DLD1 (cell line): ENCODE results near the gene PROK2.

Experiments
- in situ Hi-C: cut with HindIII; loops from 2 replicates; pipeline ENCODE4 v1.10.0; 2017; ENCODE audit warnings: low sequenced_read_pairs

Gene PROK2

DNA sequence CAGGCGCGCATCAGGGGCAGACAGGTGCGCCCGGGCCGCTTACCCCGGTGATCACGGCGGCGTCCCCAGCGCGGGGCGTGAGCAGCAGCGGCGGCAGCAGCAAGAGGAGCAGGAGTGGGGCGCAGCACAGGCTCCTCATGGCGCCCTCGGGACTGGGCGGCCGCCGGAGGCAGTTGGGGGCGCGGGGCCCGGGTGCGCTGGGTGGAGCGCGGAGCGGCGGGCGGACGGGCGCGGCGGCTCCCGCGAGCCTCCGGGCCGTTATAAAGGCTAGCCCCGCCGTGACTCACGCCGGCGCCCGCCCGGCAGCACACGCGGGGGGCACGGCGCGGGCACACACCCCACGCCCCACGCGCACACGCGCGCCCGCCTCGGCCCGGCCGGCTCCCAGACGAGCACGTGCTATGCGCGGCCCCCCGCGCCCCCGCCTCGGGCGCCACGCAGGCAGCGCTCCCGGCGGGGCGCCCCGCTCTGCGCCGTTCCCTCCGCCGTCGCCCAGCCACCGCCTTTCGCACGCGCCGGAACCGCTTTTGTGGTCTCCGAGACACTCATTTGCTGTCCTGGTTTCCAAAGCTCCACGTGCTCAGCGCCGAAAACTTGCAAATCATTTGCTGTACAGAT, at the start of gene PROK2:
TSS of gene PROK2 (minus strand) at position 235 of the 618 bp plus-strand sequence. CDS start at position 139, 96 bp downstream.
- in situ Hi-C loops: no loop called here

DNA sequence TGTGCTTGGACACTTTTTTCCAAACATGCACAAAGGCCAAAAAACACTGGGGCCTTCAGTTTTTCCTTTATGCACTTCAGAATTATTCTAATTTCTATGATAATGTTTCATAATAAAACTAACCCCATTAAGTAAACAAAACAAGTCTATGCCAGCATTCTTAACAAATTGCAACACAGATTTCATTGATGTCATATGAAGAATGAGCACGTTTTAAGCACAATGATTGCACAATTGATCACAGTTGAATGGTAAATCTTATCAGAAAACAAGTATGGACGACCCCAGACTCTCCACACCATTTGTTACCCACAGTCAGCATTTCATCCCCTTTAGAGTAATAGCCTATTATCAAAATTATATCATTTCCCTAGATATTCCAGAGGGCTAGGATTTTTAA, 46.7 kb upstream of the PROK2 start:
- in situ Hi-C loops: no loop called here

DNA sequence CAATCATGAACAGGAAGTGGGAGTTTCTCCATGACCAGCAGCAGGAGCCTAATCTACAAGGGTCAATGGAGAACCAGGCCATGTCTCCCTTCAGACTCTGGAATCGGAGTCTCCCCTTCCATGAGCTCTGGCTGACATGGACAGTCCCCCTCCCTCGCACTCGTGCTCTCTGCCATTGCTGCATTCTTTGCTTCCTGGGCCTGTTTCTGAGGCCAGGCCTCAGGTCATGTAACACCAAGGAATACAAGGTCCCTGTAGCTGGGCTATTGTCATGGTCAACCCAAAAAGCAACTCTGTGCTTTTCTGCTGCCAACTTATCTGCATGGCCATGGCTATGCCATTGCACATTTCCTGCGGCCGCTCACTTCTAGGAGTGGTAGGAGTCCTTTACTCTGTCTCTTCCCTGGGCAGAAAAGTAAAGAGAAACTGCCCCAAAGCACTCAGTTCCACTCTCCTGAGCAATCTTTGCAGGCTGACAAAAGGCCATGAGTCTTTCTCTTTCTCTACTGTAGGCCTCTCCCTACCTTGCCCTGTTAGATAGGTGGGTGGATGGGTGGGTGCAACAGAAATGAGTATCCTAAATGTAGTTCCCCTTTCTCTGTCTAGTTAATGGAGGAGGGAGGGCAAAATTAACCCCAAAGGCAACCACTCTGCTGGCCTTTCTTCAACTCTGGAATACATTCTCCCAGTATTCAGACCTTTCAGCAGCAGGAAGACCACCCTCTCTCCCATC, 40.8 kb upstream of the PROK2 start:
- in situ Hi-C loops: no loop called here

DNA sequence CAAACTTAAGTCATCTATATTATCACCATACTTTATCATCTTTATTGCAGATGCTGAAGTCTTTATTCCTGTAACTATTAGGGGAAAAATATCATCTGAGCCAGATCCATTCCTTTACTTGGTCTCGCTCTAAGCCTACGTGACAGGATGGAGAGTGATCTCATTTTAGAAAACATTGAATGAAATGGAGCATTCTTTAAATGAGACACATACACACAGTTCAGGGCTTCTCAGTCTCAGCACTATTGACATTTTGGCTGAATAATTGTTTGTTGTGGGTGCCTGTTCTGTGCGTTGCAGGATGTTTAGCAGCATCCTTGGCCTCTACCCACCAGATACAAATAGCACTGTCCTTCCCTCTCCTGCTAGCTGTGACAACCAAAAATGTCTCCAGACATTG, 36.2 kb upstream of the PROK2 start:
- in situ Hi-C loops: no loop called here

GRCh38 chr3:71817262-71817661, 32.3 kb upstream of the PROK2 start:
- in situ Hi-C loops: no loop called here

- in situ Hi-C loops: no loop called here
These were observed 31.8 kb upstream of the PROK2 start for GRCh38 chr3:71816767-71817156.

DNA sequence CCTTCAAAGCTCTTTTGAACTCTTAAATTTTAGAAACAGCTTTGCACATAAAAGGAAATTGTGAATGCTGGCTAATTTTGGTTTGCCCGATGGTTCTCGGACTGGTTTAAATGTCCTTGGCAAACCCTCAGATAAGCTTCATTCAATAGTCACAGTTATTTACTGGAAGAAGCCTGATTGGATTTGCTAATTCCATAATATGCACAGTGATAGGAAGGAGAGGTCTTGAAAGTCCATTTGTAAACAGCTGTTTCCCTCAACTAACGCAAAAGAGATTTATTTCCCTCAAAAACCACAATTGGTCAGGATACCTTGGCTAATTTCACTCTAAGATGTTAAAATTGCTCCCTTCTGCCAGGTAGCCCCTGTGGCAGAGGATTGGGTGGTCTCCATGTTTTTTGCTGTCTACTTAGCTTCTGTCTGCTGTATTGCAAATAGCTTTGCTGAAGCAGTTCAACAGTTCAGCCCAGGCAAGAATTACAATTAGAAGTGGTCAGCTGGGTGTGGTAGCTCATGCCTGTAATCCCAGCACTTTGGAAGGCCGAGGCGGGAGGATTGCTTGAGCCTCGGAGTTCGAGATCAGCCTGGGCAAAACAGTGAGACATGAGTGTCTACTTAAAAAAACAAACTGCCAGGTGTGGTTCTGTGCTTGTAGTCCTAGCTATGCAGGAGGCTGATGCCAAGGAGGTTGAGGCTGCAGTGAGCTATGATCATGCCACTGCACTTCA, 30.6 kb upstream of the PROK2 start:
- in situ Hi-C loops: no loop called here

DNA sequence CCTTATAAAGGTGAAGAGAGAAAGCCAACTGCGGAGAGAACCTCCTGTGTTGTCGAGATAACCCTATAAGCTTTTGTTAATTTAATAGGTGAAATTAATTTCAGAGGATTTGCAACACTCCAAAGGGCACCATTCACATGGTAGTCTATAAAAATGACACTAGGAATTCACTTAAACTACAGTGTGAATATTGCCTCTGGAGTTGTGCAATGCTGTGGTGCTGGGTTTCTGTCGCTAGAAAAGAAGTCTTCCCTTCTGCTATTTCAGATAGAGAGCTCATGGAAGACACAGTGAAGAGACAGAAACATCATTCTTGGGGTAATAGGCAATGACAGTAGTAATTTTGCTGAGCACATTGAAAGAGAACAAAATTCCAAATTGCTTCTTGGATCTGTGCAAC, 28.8 kb upstream of the PROK2 start:
- in situ Hi-C loops: no loop called here

DNA sequence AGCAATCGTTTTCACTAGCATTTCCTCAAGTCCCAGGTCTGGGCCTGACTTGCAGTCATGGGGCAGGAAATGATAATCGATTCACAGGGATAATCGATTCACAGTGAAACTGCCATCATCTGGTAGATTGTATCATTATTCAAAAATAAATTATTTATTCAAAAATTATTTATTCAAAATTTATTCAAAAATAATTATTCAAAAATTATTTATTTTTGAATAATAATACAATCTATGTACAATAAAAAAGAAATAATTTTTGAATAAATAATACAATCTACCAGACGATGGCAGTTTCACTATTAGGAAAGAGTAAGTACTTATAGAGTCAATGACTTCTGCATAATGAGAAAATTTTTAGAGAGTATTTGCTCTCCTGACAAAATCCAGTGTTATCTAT, 28.1 kb upstream of the PROK2 start:
- in situ Hi-C loops: no loop called here

DNA sequence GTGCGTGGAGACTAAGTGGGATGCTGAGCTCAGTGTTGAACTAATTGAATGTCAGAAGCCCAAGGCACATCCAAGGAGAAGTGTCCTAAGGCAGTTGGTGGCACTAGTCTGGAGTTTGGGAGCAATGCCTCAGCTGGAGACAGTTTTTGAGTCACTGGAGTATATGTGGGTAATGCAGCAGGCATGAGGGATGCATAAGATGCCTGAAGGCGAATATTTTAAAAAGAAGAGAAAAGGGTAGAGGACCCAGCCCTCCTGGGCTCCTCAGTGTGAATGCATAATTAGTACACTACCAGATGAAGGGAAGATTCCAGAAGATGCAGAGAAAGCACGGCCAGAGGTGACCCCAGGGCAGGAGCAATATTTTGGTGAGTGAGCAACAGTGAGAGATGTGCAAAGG, 25.1 kb upstream of the PROK2 start:
- in situ Hi-C loops: no loop called here

- in situ Hi-C loops: no loop called here
These were observed 24.5 kb upstream of the PROK2 start for GRCh38 chr3:71809321-71810026.

- in situ Hi-C loops: no loop called here
These were observed 21.8 kb upstream of the PROK2 start for GRCh38 chr3:71806736-71807135.

DNA sequence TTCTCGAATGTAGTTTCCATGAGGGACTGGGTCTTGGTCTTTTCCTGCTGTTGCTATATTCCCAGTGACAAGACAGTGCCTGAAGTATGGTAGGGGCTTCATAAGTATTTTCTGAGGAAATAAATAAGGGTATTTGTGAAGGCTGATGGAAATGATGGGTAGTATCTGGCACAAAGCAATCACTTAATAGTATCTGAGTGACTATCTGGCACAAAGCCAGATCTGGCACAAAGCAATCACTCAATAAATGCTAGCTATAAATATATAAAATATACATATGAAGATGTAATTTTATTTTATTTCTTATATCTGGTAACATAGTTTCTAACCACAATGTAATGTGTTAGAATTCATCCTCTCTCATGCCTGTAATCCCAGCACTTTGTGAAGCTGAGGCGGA, 20.7 kb upstream of the PROK2 start:
- in situ Hi-C loops: no loop called here

DNA sequence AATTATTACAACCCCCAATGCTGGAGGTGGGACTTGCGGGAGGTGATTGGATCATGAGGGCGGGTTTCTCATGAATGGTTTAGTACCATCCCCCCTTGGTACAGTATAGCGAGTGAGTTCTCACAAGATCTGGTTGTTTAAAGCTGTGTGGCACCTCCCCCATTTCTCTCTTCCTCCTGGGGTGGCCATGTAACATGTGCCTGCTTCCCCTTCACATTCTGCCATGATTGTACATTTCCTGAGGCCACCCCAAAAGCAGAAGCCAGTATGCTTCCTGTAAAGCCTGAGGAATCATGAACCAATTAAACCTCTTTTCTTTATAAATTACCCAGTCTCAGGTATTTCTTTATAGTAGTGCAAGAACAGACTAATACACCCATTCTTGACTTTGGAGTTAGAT, 20.3 kb upstream of the PROK2 start:
- in situ Hi-C loops: no loop called here

DNA sequence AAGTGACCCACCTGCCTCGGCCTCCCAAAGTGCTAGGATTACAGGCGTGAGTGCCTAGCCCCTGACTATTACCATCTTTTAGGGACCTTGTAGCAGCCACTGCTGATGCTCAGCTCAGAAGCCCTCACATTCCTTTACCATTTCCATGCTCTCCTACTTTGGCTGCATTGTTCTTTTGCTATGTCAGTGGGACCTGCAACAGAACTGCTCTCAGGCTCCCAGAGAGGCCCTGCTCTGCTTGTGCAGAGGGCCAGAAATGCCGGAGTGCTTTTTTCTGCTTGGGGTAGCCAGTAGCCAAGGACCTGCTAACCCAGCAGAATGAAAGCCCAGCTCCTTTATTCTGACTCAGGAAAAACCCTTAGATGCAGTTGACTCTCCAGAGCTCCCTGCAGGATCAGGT, 18.3 kb upstream of the PROK2 start:
- in situ Hi-C loops: no loop called here

GRCh38 chr3:71801986-71802385, 17.0 kb upstream of the PROK2 start:
- in situ Hi-C loops: no loop called here

GRCh38 chr3:71800023-71800422, 15.1 kb upstream of the PROK2 start:
- in situ Hi-C loops: no loop called here

DNA sequence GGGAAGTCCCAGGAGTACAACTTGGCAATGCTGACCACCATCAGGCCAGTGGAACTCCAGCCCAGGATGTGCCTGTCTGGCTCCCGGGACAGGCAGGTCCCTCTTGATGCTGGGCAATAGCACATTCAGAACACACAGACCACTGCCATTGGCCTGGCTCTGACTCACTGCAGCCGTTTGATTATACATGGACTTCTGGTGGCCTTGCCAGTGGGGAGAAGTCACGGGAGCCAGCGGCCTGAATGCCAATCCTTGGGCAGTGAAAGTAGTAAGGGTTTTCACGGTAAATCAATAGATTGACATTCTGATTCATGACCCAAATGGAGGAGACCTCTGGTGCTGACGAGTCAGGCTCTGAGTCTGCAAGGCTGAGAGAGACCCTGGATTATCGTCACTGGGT, 12.5 kb upstream of the PROK2 start:
- in situ Hi-C loops: no loop called here

GRCh38 chr3:71796290-71796689, 11.3 kb upstream of the PROK2 start:
- in situ Hi-C loops: no loop called here

GRCh38 chr3:71791634-71792033, 6.7 kb upstream of the PROK2 start:
- in situ Hi-C loops: no loop called here

GRCh38 chr3:71789922-71790321, 5.0 kb upstream of the PROK2 start:
- in situ Hi-C loops: no loop called here
